ENCODE measurements around the gene MEIOSIN. TPM values are rescaled to one million over a fixed set of nuclear protein-coding genes. Genes with fewer than 3 reads are reported as not detected.

The MEIOSIN gene
- total RNA-seq, 2 experiments from 2014 or later, result not detected

- no peak for ATAC-seq
- no peak for DNase-seq
- Mint-ChIP-seq H3K36me3 (ENCODE audit: low read depth) (no peaks in the 10 kb centered on the region), H3K4me1 (no peaks in the 10 kb centered on the region), H3K9me3 (ENCODE audit: low read depth) (no peaks in the 10 kb centered on the region), H3K27me3 (no peaks in the 10 kb centered on the region), H3K4me3 (no peak overlapping the region), H3K27ac (no peak overlapping the region)
- ChIA-PET CTCF (interaction anchor here (1.0 to 1.5 kb wide), 4 partner anchors 16 to 60 kb away, joined by 3 to 5 read pairs (median 4); partner anchors contain the start of genes QPCTL and SIX5), POLR2A (interaction anchor here (0.6 kb wide), 1 partner anchor 216 kb away, joined by 3 read pairs; no protein-coding TSS in a partner anchor)
- intact Hi-C loops (cut with DNase I, micrococcal nuclease), result no loop called here
Observed at GRCh38 chr19:45752639-45753038, 19.4 kb downstream of the MEIOSIN start.

GRCh38 chr19:45753548-45753947 lies 20.3 kb downstream of the MEIOSIN start:
- Mint-ChIP-seq H3K9me3 (ENCODE audit: low read depth) (no peaks in the 10 kb centered on the region), H3K27ac (no peak overlapping the region), H3K36me3 (ENCODE audit: low read depth) (no peaks in the 10 kb centered on the region), H3K27me3 (no peaks in the 10 kb centered on the region), H3K4me3 (no peak overlapping the region), H3K4me1 (no peaks in the 10 kb centered on the region)
- ChIA-PET POLR2A (no interaction called here), CTCF (interaction anchor here (1.0 to 1.5 kb wide), 2 partner anchors 9 to 15 kb away, joined by 3 to 4 read pairs; partner anchors contain the start of gene SIX5)
- intact Hi-C loops (cut with DNase I, micrococcal nuclease), result no loop called here
- ATAC-seq (no peak), DNase-seq (no peak)

- Mint-ChIP-seq H3K4me3 (no peak overlapping the region), H3K27ac (no peak overlapping the region), H3K4me1 (no peaks in the 10 kb centered on the region), H3K9me3 (ENCODE audit: low read depth) (no peaks in the 10 kb centered on the region), H3K36me3 (ENCODE audit: low read depth) (no peaks in the 10 kb centered on the region), H3K27me3 (no peaks in the 10 kb centered on the region)
- DNase-seq (no peak), ATAC-seq (no peak)
- ChIA-PET CTCF (interaction anchor here (1.0 kb wide), 1 partner anchor 10 kb away, joined by 3 read pairs; no protein-coding TSS in a partner anchor), POLR2A (no interaction called here)
- intact Hi-C loops (cut with DNase I, micrococcal nuclease), result no loop called here
Observed at GRCh38 chr19:45754323-45754722, 21.1 kb downstream of the MEIOSIN start.

GRCh38 chr19:45757695-45758094 lies 24.5 kb downstream of the MEIOSIN start:
- CTCF ChIA-PET, result interaction anchor here (0.6 kb wide), 1 partner anchor 1125 kb away, joined by 3 read pairs; no protein-coding TSS in a partner anchor
- Mint-ChIP-seq H3K27ac (no peak overlapping the region), H3K9me3 (ENCODE audit: low read depth) (no peaks in the 10 kb centered on the region), H3K27me3 (peaks cover 2% of the 10 kb centered on the region), H3K36me3 (ENCODE audit: low read depth) (no peaks in the 10 kb centered on the region), H3K4me3 (no peak overlapping the region), H3K4me1 (no peaks in the 10 kb centered on the region)
- ATAC-seq (no peak), DNase-seq (no peak)
- intact Hi-C loops (cut with DNase I, micrococcal nuclease), result no loop called here
- POLR2A ChIA-PET, result no interaction called here

- H3K27ac Mint-ChIP-seq, result no peak overlapping the region
- H3K27me3 Mint-ChIP-seq, result peaks cover 2% of the 10 kb centered on the region
- ATAC-seq (no peak), DNase-seq (no peak)
- no peaks in the 10 kb centered on the region for H3K9me3 Mint-ChIP-seq (ENCODE audit: low read depth)
- ChIA-PET POLR2A (no interaction called here), CTCF (no interaction called here)
- intact Hi-C loops (cut with DNase I, micrococcal nuclease), result no loop called here
- H3K4me3 Mint-ChIP-seq, result no peak overlapping the region
- H3K36me3 Mint-ChIP-seq (ENCODE audit: low read depth), result no peaks in the 10 kb centered on the region
- H3K4me1 Mint-ChIP-seq, result no peaks in the 10 kb centered on the region
Observed at GRCh38 chr19:45758921-45759320, 25.7 kb downstream of the MEIOSIN start.

GRCh38 chr19:45761714-45762113 lies 28.5 kb downstream of the MEIOSIN start:
- peaks cover 4% of the 10 kb centered on the region for H3K27me3 Mint-ChIP-seq
- no peak overlapping the region for H3K4me3 Mint-ChIP-seq
- intact Hi-C loops (cut with DNase I, micrococcal nuclease), result no loop called here
- no peaks in the 10 kb centered on the region for H3K9me3 Mint-ChIP-seq (ENCODE audit: low read depth)
- POLR2A ChIA-PET, result interaction anchor here (0.6 kb wide), 2 partner anchors 48 to 945 kb away, joined by 3 read pairs; no protein-coding TSS in a partner anchor
- H3K27ac Mint-ChIP-seq, result no peak overlapping the region
- DNase-seq (no peak), ATAC-seq (no peak)
- CTCF ChIA-PET, result interaction anchor here (0.8 kb wide), 1 partner anchor 9 kb away, joined by 3 read pairs; no protein-coding TSS in a partner anchor
- no peaks in the 10 kb centered on the region for H3K36me3 Mint-ChIP-seq (ENCODE audit: low read depth)
- H3K4me1 Mint-ChIP-seq, result no peaks in the 10 kb centered on the region

GRCh38 chr19:45762870-45763631 lies 29.8 kb downstream of the MEIOSIN start:
- Mint-ChIP-seq H3K4me1 (peaks cover under 1% of the 10 kb centered on the region), H3K27me3 (peaks cover 9% of the 10 kb centered on the region), H3K9me3 (ENCODE audit: low read depth) (no peaks in the 10 kb centered on the region), H3K27ac (no peak overlapping the region), H3K4me3 (no peak overlapping the region), H3K36me3 (ENCODE audit: low read depth) (no peaks in the 10 kb centered on the region)
- DNase-seq (no peak), ATAC-seq (no peak)
- CTCF ChIA-PET, result interaction anchor here (0.7 kb wide), 2 partner anchors 71 to 180 kb away, joined by 3 read pairs; partner anchors contain the start of gene QPCTL
- intact Hi-C loops (cut with DNase I, micrococcal nuclease), result no loop called here
- POLR2A ChIA-PET, result no interaction called here

- ChIA-PET POLR2A (interaction anchor here (0.6 kb wide), 1 partner anchor 46 kb away, joined by 3 read pairs; no protein-coding TSS in a partner anchor), CTCF (interaction anchor here (0.5 kb wide), 1 partner anchor 266 kb away, joined by 4 read pairs; no protein-coding TSS in a partner anchor)
- Mint-ChIP-seq H3K27ac (no peak overlapping the region), H3K4me1 (peaks cover 1% of the 10 kb centered on the region), H3K9me3 (ENCODE audit: low read depth) (no peaks in the 10 kb centered on the region), H3K36me3 (ENCODE audit: low read depth) (no peaks in the 10 kb centered on the region), H3K4me3 (no peak overlapping the region), H3K27me3 (peaks cover 10% of the 10 kb centered on the region)
- intact Hi-C loops (cut with DNase I, micrococcal nuclease), result no loop called here
- ATAC-seq, result no peak
- no peak for DNase-seq
Observed at GRCh38 chr19:45763691-45764294, 30.6 kb downstream of the MEIOSIN start.

GRCh38 chr19:45764475-45764874 lies 31.2 kb downstream of the MEIOSIN start:
- ATAC-seq, result no peak

GRCh38 chr19:45764945-45765701 lies 31.9 kb downstream of the MEIOSIN start:
- ATAC-seq (no peak), DNase-seq (no peak)
- ChIA-PET CTCF (interaction anchor here (0.8 kb wide), 1 partner anchor 52 kb away, joined by 3 read pairs; no protein-coding TSS in a partner anchor), POLR2A (interaction anchor here (0.6 kb wide), 1 partner anchor 184 kb away, joined by 3 read pairs; no protein-coding TSS in a partner anchor)
- Mint-ChIP-seq H3K4me1 (peaks cover 6% of the 10 kb centered on the region), H3K27me3 (peaks cover 10% of the 10 kb centered on the region), H3K9me3 (ENCODE audit: low read depth) (no peaks in the 10 kb centered on the region), H3K36me3 (ENCODE audit: low read depth) (no peaks in the 10 kb centered on the region), H3K27ac (no peak overlapping the region), H3K4me3 (no peak overlapping the region)
- intact Hi-C loops (cut with DNase I, micrococcal nuclease), result loop anchor here in 1 of 2 experiments (5.0 kb wide), 1 partner anchor 48 kb away; no protein-coding TSS in a partner anchor

More at GRCh38 chr19:45764475-45764874, 31.2 kb downstream of the MEIOSIN start:
- DNase-seq, result no peak
- intact Hi-C loops (cut with DNase I, micrococcal nuclease), result no loop called here
- CTCF ChIA-PET, result no interaction called here
- H3K27me3 Mint-ChIP-seq, result peaks cover 10% of the 10 kb centered on the region
- no peaks in the 10 kb centered on the region for H3K9me3 Mint-ChIP-seq (ENCODE audit: low read depth)
- no peaks in the 10 kb centered on the region for H3K36me3 Mint-ChIP-seq (ENCODE audit: low read depth)
- H3K4me3 Mint-ChIP-seq, result no peak overlapping the region
- H3K4me1 Mint-ChIP-seq, result peaks cover 2% of the 10 kb centered on the region
- POLR2A ChIA-PET, result no interaction called here
- H3K27ac Mint-ChIP-seq, result no peak overlapping the region
